ENCODE measurements around the gene ACOX2. TPM values are rescaled to one million over a fixed set of nuclear protein-coding genes. Genes with fewer than 3 reads are reported as not detected.

The ACOX2 gene
- total and polyA plus RNA-seq, 2 of the 8 experiments (the other 6 are each of a cell fraction or from before 2014, with no cell fraction given): 3.2 to 9.2 TPM

DNA sequence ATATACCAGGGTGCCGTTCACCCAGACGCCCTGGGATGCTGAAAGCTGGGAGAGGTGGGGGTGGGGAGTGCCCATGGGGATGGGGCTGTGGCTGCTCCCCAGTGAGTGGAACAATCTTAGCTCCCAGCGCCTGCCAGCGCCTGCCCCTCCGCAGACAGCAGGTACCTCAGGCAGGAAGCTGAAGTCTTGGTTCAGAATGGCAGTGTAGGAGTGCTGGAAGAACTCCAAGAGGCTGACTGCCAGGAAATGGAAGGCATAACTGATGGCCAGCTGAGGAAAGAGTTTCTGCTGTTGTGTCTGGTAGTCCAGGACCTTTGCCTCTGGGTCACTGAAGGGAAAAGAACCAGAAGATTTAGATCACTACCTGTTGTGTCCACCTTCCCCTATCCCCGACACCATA lies 8.4 kb downstream of the ACOX2 start:
- Histone ChIP-seq H2BK120ac (replicated peaks; ENCODE audit: low read depth, low read length) (no peak overlapping the region), H3K23ac (ENCODE audit: insufficient read length) (no peak overlapping the region), H4K8ac (ENCODE audit: extremely low read depth, insufficient read depth, low read length) (no peak overlapping the region), H3K9me3 (ENCODE audit: insufficient read depth in 2 of 2, low read depth in 1 of 2, low read length in 1 of 2) (no peaks in the 10 kb centered on the region), H3K79me2 (ENCODE audit: control insufficient read depth in 1 of 2, insufficient read depth in 2 of 2, low read length in 2 of 2) (no peaks in the 10 kb centered on the region), H3K4ac (replicated peaks; ENCODE audit: insufficient read length, low read depth, low read length) (no peak overlapping the region), H3K27me3 (replicated peaks in 1 of 4; ENCODE audit: control insufficient read depth in 3 of 4, extremely low read depth in 1 of 4, insufficient read depth in 3 of 4, low read length in 3 of 4) (no peaks in the 10 kb centered on the region), H3K79me1 (ENCODE audit: low read depth, low read length) (no peaks in the 10 kb centered on the region), H3K18ac (ENCODE audit: extremely low read depth, low read length) (no peak overlapping the region), H2BK20ac (ENCODE audit: low read length) (no peak overlapping the region), H3K36me3 (ENCODE audit: control insufficient read depth in 2 of 4, insufficient read depth in 4 of 4, low read length in 3 of 4) (no peaks in the 10 kb centered on the region), H3K4me2 (ENCODE audit: insufficient read depth in 1 of 2, low read depth in 2 of 2, low read length in 2 of 2) (no peak overlapping the region), H3K56ac (replicated peaks; ENCODE audit: insufficient read length, low read depth, low read length) (no peak overlapping the region), H4K91ac (replicated peaks; ENCODE audit: insufficient read length, low read length) (no peak overlapping the region), H4K5ac (ENCODE audit: insufficient read length, low read depth, low read length) (no peak overlapping the region), H2BK5ac (ENCODE audit: low read depth, low read length) (no peak overlapping the region), H3K4me3 (ENCODE audit: extremely low read depth in 1 of 4, insufficient read depth in 2 of 4, low read depth in 3 of 4, low read length in 4 of 4) (no peak overlapping the region), H3K4me1 (replicated peaks in 1 of 4; ENCODE audit: control insufficient read depth in 3 of 4, insufficient read depth in 4 of 4, low read length in 3 of 4) (peaks cover 3 to 10% (median 8%) of the 10 kb centered on the region in 4 experiments; a peak in 6 of 7 replicates), H3K9ac (replicated peaks in 1 of 4; ENCODE audit: extremely low read depth in 1 of 4, low read depth in 3 of 4, low read length in 3 of 4) (no peak overlapping the region), H3K23me2 (ENCODE audit: low read depth, low read length) (no peaks in the 10 kb centered on the region), H2AFZ (ENCODE audit: low read length) (no peak overlapping the region), H3K14ac (ENCODE audit: insufficient read length) (no peak overlapping the region), H2BK12ac (ENCODE audit: low read depth, low read length) (no peak overlapping the region), H2BK15ac (ENCODE audit: low read length) (no peak overlapping the region), H4K20me1 (replicated peaks in 1 of 2; ENCODE audit: control insufficient read depth in 1 of 2, insufficient read depth in 2 of 2, low read length in 2 of 2) (no peaks in the 10 kb centered on the region), H2AK5ac (ENCODE audit: low read depth, low read length) (no peak overlapping the region), H3K27ac (ENCODE audit: low read depth, low read length) (no peak overlapping the region)
- FAIRE-seq: no peak
- no peak for DNase-seq (ENCODE audit: low read depth in 1 of 2, low spot score in 2 of 2)
- ChIA-PET POLR2A (ENCODE audit: partially characterized antibody) (no interaction called here), CTCF (ENCODE audit: partially characterized antibody) (interaction anchor here (0.5 to 7.2 kb wide), 22 partner anchors 10 to 226 kb away, joined by 3 to 68 read pairs (median 6); partner anchors contain the start of genes ACOX2, FAM107A, HTD2 and KCTD6)
- WGBS, 2 experiments (ENCODE audit: extremely low coverage in 1 of 2, insufficient coverage in 1 of 2, insufficient read length in 1 of 2, insufficient replicate concordance in 2 of 2, low coverage in 1 of 2, low lambda C conversion rate in 2 of 2, missing lambda C conversion rate in 1 of 2): 86% methylated on average over 6 of the region's 6 CpGs; no CpG with 5 or more reads in 1 of the 2 experiments
- TF ChIP-seq ZNF274 (IDR thresholded peaks at IDR 0.05; ENCODE audit: borderline replicate concordance, extremely low read depth, low read length): no peak
- no peak for TF ChIP-seq SUZ12 (IDR thresholded peaks at IDR 0.05; ENCODE audit: low read length)
- no peak for TF ChIP-seq GTF2F1 (IDR thresholded peaks at IDR 0.05; ENCODE audit: borderline replicate concordance, low read depth, low read length)

All from H1 (cell line).